Kidney (tissue), 14 donors: ENCODE results near the gene SLC25A26. TPM values are rescaled to one million over a fixed set of nuclear protein-coding genes. Genes with fewer than 3 reads are reported as not detected.

Experiments used
- DNase-seq, 5 donors: peaks; one replicate each; pipeline ENCODE4 v3.0.0-alpha.2; 2013 to 2020
- FAIRE-seq: peaks from 2 replicates; lab custom pipeline; 2012; peaks lifted over from hg19 to GRCh38; lab: Jason Lieb, UNC
- H3K27ac ChIP-seq, 2 donors: one replicate each; pipeline ENCODE4 v1.7.0; 2013; ENCODE audit warnings: low read depth in 2 of 2, low read length in 2 of 2, inconsistent platforms in 1 of 2
- H3K27me3 ChIP-seq: one replicate; pipeline ENCODE4 v1.7.1; 2013; ENCODE audit warnings: low read length, inconsistent platforms; ENCODE audit not compliant: control insufficient read depth, insufficient read depth
- H3K36me3 ChIP-seq, 3 donors: one replicate each; pipeline versions ENCODE4 v1.7.0 to v1.7.1; 2013; ENCODE audit warnings: low read length in 3 of 3, control low read depth in 1 of 3, inconsistent platforms in 1 of 3; ENCODE audit not compliant: insufficient read depth in 3 of 3, control insufficient read depth in 2 of 3
- H3K4me1 ChIP-seq, 3 donors: one replicate each; pipeline versions ENCODE4 v1.7.0 to v1.7.1; 2013; ENCODE audit warnings: low read length in 3 of 3, inconsistent platforms in 1 of 3, low read depth in 1 of 3; ENCODE audit not compliant: control insufficient read depth in 2 of 3, insufficient read depth in 2 of 3
- H3K4me3 ChIP-seq, 3 donors: one replicate each; pipeline versions ENCODE4 v1.7.0 to v1.8.1; 2013; ENCODE audit warnings: low read length in 3 of 3, control low read depth in 1 of 3, inconsistent platforms in 1 of 3
- H3K9ac ChIP-seq, 3 donors: one replicate each; pipeline versions ENCODE4 v1.7.0 to v1.7.1; 2013; ENCODE audit warnings: low read length in 3 of 3, control low read depth in 1 of 3, inconsistent platforms in 1 of 3
- H3K9me3 ChIP-seq, 3 donors: one replicate each; pipeline versions ENCODE4 v1.7.0 to v1.7.1; 2013; ENCODE audit warnings: low read length in 3 of 3, control low read depth in 1 of 3, inconsistent platforms in 1 of 3; ENCODE audit not compliant: control insufficient read depth in 2 of 3, insufficient read depth in 1 of 3
- CTCF ChIP-seq: IDR thresholded peaks from 3 replicates; pipeline ENCODE4 v1.5.1; 2012; ENCODE audit warnings: mild to moderate bottlenecking, moderate library complexity, borderline replicate concordance; ENCODE audit not compliant: insufficient read depth; ENCODE audit errors: extremely low read depth
- intact Hi-C: fragments of 100-400 bp; cut with DNase I; formaldehyde crosslinking; loops from one replicate; pipeline ENCODE4 v1.11.1; 2022
- polyA plus RNA-seq: library from polyadenylated mRNA; stranded (reverse); fragments of 350-450 nt; fragmentation: Illumina TruSeq; extraction: RNeasy Lipid Tissue Mini Kit (QIAGEN cat#74804); gene quantifications from one replicate; pipeline ENCODE4 v1.2.3, GENCODE V29; 2014; ENCODE audit warnings: low read depth, low replicate concordance; ENCODE audit not compliant: insufficient read depth
- total RNA-seq: library from RNA; stranded (reverse); fragmentation: NEBNext Ultra II Directional; extraction: Animal tissue kit (Norgen Biotek cat#: 25700); gene quantifications from one replicate; pipeline ENCODE4 v1.2.1, GENCODE V29; 2021
- donor health status: control.
- donor health status: control.
- donor health status: control.
- donor health status: control.
- donor health status: control.
- donor health status: DM: yes; HTN: yes; CAD: no.
- donor health status: Normal renal cell carcinoma (clear cell type).

Gene SLC25A26
- total and polyA plus RNA-seq, 2 donors from 2014 or later: 23.9 to 25.4 TPM

GRCh38 chr3:66393333-66394005, 172.7 kb downstream of the SLC25A26 start:
- TF ChIP-seq CTCF: no peak
- no peak for FAIRE-seq
- Histone ChIP-seq H3K27ac (no peak overlapping the region), H3K27me3 (no peaks in the 10 kb centered on the region), H3K9me3 (no peaks in the 10 kb centered on the region), H3K4me1 (peaks cover 0 to 4% (median 0%) of the 10 kb centered on the region in 3 donors), H3K36me3 (peaks cover 2 to 20% (median 15%) of the 10 kb centered on the region in 3 donors), H3K4me3 (no peak overlapping the region), H3K9ac (no peak overlapping the region)
- intact Hi-C loops: no loop called here
- peak in 2 of 5 donors; percentile 51 to 71 for DNase-seq

- DNase-seq (no peak), FAIRE-seq (no peak)
These were observed 173.4 kb downstream of the SLC25A26 start for GRCh38 chr3:66394019-66394752.

GRCh38 chr3:66394753-66395249, 174.0 kb downstream of the SLC25A26 start:
- intact Hi-C loops: no loop called here
- Histone ChIP-seq H3K36me3 (peaks cover 2 to 20% (median 15%) of the 10 kb centered on the region in 3 donors), H3K27me3 (no peaks in the 10 kb centered on the region), H3K9ac (no peak overlapping the region), H3K27ac (no peak overlapping the region), H3K9me3 (no peaks in the 10 kb centered on the region), H3K4me3 (no peak overlapping the region), H3K4me1 (peaks cover 0 to 4% (median 0%) of the 10 kb centered on the region in 3 donors)
- no peak for TF ChIP-seq CTCF
- no peak for FAIRE-seq
- no peak for DNase-seq

More at GRCh38 chr3:66394019-66394752, 173.4 kb downstream of the SLC25A26 start:
- no peaks in the 10 kb centered on the region for H3K27me3 ChIP-seq
- peaks cover 0 to 4% (median 0%) of the 10 kb centered on the region in 3 donors for H3K4me1 ChIP-seq
- TF ChIP-seq CTCF: no peak
- H3K27ac ChIP-seq: no peak overlapping the region
- no peak overlapping the region for H3K9ac ChIP-seq
- intact Hi-C loops: no loop called here
- no peak overlapping the region for H3K4me3 ChIP-seq
- H3K36me3 ChIP-seq: peaks cover 2 to 20% (median 15%) of the 10 kb centered on the region in 3 donors
- no peaks in the 10 kb centered on the region for H3K9me3 ChIP-seq
